ENCODE measurements around the gene AHDC1.

The AHDC1 gene

DNA sequence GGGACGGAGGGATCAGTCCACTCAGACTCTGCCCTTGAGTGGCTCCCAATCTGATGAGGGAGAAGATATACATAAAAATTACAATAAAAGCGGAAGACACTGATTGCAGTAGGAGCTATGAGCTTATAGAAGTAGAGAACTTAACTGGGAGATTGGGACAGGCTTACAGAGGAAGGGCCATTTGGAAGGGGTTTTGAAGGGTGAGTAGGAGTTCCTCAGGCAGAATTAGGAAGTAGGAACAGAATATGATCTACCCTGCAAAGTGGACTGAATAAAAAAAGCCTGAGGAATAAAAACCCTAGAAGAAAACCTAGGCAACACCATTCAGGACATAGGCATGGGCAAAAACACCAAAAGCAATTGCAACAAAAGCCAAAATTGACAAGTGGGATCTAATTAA lies 104.8 kb downstream of the AHDC1 start:
- Histone ChIP-seq H3K4me2 (ENCODE audit: low read length) (peak overlapping the region; percentile 52), H3K27me3 (ENCODE audit: control insufficient read depth, low read length) (no peaks in the 10 kb centered on the region), H4K20me1 (ENCODE audit: control insufficient read depth, insufficient read depth, low read depth, low read length) (no peaks in the 10 kb centered on the region), H3K36me3 (ENCODE audit: control insufficient read depth, low read length) (no peaks in the 10 kb centered on the region), H3F3A (ENCODE audit: control insufficient read depth, insufficient read depth) (peaks cover 11% of the 10 kb centered on the region; the same call in 1 of the 2 replicates), H3K9me3 (ENCODE audit: control insufficient read depth, insufficient read depth, low read length) (peaks cover 5% of the 10 kb centered on the region; the same call in 1 of the 2 replicates), H3K9me2 (replicated peaks; ENCODE audit: control insufficient read depth, low read length) (no peaks in the 10 kb centered on the region), H3K4me1 (ENCODE audit: control insufficient read depth, low read length) (peaks cover 36% of the 10 kb centered on the region), H3K27ac (ENCODE audit: low read depth, low read length) (peak overlapping the region; percentile 91), H3K79me2 (ENCODE audit: control insufficient read depth, low read length) (no peaks in the 10 kb centered on the region), H3K4me3 (ENCODE audit: low read length) (peak overlapping the region; percentile 49)
- TF ChIP-seq CTCF (IDR thresholded peaks at IDR 0.05; ENCODE audit: low read depth, low read length, poor library complexity, severe bottlenecking) (no peak), EZH2phosphoT487 (IDR thresholded peaks at IDR 0.05; ENCODE audit: borderline replicate concordance, low read length) (no peak)

DNA sequence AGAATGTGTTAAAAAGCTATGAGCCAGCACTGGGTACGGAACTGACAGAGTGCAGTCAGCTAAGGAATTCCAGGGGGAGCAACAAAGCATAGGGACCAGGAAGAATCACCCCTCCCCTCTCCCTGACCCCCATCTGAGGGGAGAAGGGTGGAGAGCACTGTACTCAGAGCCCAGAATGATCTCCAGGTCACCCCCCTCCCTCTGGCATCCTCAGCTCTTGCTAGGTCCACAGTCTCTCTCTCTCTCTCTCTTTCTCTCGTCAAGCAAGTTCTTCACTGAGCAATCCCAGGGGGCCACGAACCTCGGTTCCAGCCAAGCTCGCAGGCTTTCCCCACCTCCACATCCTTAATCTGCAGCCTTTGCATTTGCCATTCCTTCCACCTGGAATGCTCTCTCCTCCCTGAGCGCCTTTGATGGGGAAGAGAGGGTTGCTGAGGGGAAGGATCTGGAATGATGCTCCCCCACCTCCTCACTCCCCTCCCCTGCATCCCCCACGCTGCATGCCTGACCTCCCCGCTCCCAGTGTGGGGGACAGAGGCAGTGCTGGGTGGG lies 107.3 kb downstream of the AHDC1 start:
- Histone ChIP-seq H3K4me2 (ENCODE audit: low read length) (peak overlapping the region; percentile 30; the same call in 1 of the 2 replicates), H3K36me3 (ENCODE audit: control insufficient read depth, low read length) (no peaks in the 10 kb centered on the region), H3F3A (ENCODE audit: control insufficient read depth, insufficient read depth) (peaks cover 15% of the 10 kb centered on the region; the same call in 1 of the 2 replicates), H4K20me1 (ENCODE audit: control insufficient read depth, insufficient read depth, low read depth, low read length) (no peaks in the 10 kb centered on the region), H3K9me3 (ENCODE audit: control insufficient read depth, insufficient read depth, low read length) (peaks cover 5% of the 10 kb centered on the region; the same call in 1 of the 2 replicates), H3K9me2 (replicated peaks; ENCODE audit: control insufficient read depth, low read length) (no peaks in the 10 kb centered on the region), H3K4me1 (ENCODE audit: control insufficient read depth, low read length) (peaks cover 48% of the 10 kb centered on the region), H3K79me2 (ENCODE audit: control insufficient read depth, low read length) (no peaks in the 10 kb centered on the region), H3K27ac (ENCODE audit: low read depth, low read length) (no peak overlapping the region), H3K4me3 (ENCODE audit: low read length) (no peak overlapping the region), H3K27me3 (ENCODE audit: control insufficient read depth, low read length) (no peaks in the 10 kb centered on the region)
- TF ChIP-seq EZH2phosphoT487 (IDR thresholded peaks at IDR 0.05; ENCODE audit: borderline replicate concordance, low read length) (no peak), CTCF (IDR thresholded peaks at IDR 0.05; ENCODE audit: low read depth, low read length, poor library complexity, severe bottlenecking) (no peak)

DNA sequence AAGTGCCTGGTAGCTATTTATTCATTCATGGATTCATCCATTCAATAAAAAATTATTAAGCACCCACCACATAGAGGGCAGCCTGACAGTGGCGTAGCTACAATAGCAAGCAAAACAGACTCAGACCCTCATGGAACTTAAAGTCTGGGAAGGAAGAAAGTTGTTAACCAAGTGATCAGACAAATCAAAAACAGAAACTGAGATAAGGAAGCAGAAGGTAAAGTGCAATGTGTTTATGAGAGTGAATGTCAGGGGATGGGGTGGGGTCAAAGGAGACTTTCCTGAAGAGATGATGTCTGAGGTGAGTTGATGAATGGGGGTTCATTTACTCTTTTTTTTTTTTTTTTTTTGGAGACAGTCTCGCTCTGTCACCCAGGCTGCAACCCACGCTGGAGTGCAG lies 111.1 kb downstream of the AHDC1 start:
- peaks cover 23% of the 10 kb centered on the region for H3F3A ChIP-seq (ENCODE audit: control insufficient read depth, insufficient read depth)
- H3K4me2 ChIP-seq (ENCODE audit: low read length), result no peak overlapping the region
- H3K27me3 ChIP-seq (ENCODE audit: control insufficient read depth, low read length), result no peaks in the 10 kb centered on the region
- 0 out of 2 replicates have a peak overlapping the region, but pooled peaks have one; percentile 10 for H3K27ac ChIP-seq (ENCODE audit: low read depth, low read length)
- H3K79me2 ChIP-seq (ENCODE audit: control insufficient read depth, low read length), result peaks cover 22% of the 10 kb centered on the region
- H3K9me2 ChIP-seq (replicated peaks; ENCODE audit: control insufficient read depth, low read length), result no peaks in the 10 kb centered on the region
- peaks cover 50% of the 10 kb centered on the region for H3K4me1 ChIP-seq (ENCODE audit: control insufficient read depth, low read length)
- no peaks in the 10 kb centered on the region for H4K20me1 ChIP-seq (ENCODE audit: control insufficient read depth, insufficient read depth, low read depth, low read length)
- peaks cover 6% of the 10 kb centered on the region for H3K36me3 ChIP-seq (ENCODE audit: control insufficient read depth, low read length)
- no peak overlapping the region for H3K4me3 ChIP-seq (ENCODE audit: low read length)
- TF ChIP-seq EZH2phosphoT487 (IDR thresholded peaks at IDR 0.05; ENCODE audit: borderline replicate concordance, low read length), result no peak
- no peaks in the 10 kb centered on the region for H3K9me3 ChIP-seq (ENCODE audit: control insufficient read depth, insufficient read depth, low read length)
